Cortex of kidney (tissue), 1 donor: ENCODE measurements around the gene AOPEP.
"Not testable (repeated sequence)": the region's sequence is repeated elsewhere in the genome, so short reads cannot be mapped to it uniquely, and the experiment has no call there.

Source experiments
- DNase-seq: peaks from one replicate; lab custom pipeline; 2025; lab: John Stamatoyannopoulos, UW

The AOPEP gene

DNA sequence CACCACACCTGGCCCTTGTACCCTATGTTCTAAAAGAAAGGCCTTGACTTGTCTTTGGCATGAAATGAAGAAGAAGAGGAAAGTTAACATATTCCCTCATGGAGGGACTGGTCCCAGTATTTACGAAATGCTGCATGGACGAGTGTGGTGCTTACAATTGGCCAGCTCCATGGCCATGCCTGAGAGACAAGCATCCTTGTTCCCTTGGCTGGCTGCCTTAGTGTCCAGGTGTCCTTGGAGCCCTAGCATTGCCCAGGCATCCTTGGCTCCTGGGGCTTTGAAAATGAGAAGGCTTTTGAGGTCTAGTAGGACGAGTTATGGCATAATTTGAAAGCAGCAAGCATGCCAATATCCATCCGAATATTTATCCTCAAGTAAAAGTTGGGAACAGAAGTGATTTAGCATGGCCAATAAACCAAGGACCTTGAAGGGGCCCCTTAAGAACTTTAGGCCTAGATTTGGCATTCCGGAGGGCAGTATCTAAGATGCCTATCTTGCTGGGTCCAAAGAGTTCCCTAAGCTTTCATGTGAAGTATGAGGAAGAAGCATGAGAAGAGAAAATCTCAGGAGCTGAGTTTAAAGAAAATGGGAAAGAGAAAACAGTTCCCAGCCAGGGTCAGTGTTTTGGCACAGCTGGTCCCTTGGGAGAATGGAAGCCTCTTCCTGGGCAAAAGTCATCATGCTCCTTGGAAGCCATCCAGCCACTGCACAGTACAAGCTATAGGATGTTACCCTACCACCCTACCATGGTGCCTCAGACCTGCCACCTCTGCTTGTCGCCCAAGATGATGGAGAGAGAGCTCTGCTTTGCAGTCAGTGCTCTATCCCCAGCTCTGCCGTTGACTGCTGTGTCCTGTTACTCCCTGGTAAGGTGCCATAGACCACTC is 91.0 kb downstream of the AOPEP start:
- DNase-seq = no peak

DNA sequence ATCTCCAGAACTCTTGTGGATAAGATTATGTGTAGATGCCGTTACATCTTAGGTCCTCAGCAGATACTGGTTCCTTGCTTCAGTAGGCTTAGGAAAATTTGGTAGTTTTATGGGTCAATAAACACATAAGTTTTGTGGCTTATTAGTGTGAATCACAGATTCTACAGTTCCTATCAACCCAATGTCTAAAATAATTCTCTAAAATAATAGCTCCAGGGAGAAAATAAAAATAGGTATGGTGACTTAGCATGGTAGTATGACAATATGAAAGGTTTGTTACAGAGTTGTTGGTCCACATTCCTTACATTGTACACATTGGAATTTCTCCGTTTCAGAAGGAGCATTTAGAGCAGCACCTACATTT is 91.7 kb downstream of the AOPEP start:
- DNase-seq = no peak

DNA sequence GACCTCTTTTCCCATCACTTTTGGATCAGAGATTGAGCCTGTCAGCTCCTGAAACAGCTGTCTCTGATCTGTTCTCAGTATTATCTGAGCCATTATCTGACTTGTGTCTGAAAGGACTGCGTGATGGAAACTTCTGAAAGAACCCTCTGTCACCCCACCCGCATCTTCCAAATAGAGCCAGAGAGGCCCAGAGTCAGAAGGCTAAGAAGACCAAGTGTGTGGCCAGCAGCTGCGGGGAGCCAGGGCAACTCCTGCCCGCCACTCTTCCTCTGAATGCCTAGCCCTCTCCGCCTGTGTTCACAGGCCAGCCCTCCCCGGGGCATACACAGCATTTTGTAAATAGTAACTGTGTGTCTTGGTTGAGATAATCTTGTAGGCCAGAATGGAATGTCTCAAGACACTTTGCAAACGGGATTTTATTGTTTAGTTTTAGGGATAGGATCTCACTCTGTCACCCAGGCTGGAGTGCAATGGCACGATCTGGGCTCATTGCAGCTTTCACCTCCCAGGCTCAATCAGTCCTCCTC is 92.7 kb downstream of the AOPEP start:
- DNase-seq = no peak

DNA sequence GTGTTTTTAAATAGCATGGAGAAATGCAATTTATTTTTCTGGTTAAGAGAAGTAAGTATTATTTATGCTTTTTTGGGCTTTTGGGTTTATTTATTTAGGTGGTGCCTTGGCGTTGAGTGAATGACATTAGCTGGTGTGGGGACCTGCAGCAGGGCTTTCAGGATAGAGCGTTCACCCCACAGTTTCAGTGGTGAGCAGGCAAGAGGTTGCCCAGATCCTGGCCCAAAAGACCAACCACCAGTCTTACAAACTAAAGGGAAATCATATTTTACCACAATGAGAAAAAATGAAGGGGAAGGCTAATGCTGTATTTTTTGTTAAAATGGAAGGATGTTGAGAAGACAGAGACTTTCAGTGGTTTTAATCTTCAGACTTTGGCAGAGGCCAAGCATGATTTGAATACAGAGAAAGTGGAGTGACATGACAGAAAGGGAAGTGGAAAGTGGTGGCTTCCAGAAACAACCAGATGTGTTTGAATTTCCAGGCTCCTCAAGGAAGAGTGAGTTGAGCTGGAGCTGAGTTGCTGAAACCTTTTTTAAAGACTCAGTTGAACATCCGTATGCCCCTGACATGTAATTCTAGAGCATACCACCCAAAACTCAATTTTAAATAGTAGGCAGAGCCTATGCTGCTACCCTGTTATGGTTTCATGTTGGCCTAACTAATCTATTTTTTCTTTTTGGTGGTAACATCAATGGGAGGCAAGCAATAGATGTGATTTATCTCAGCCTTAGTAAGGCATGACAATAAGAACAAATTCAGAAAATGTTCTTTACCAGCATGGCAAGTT is 94.8 kb downstream of the AOPEP start:
- DNase-seq = no peak

DNA sequence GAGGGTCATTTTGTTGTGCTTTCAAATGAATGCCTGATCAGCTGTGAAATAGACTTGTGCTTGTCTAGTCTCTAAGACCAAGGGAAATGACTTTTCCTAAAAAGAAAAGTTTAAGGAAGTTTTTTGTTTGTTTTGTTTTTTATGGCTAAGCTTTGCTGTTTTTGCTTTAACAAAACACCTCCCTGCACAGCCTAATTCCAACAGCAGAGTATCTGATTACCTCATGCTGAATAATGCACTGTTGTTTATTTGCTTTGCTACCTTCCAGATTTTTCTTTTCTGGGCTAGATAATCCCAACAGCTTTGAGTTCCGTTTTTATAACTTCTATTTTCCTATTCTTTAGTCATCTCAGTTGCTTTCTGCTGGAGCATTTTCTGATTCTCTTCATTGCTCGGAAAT is 95.8 kb downstream of the AOPEP start:
- DNase-seq = no peak

DNA sequence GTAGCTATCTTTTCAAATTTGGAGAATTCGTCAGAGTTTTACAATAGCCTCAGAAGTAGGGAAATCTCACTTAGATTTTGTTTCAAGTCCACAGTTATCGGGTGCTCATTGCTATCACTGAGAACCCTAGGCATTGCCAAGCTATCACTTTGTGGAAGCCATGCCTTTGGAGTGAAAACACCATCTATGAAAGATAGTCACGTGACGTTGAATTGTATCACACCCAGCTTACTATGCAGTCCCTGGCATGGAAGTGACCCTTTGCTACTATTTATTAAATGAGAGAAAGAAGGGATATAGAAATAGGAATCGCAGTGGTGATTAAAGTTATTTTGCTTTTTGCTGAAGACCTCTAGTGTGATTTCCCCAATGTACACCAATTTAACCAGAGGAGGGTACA is 97.2 kb downstream of the AOPEP start:
- DNase-seq = no peak

DNA sequence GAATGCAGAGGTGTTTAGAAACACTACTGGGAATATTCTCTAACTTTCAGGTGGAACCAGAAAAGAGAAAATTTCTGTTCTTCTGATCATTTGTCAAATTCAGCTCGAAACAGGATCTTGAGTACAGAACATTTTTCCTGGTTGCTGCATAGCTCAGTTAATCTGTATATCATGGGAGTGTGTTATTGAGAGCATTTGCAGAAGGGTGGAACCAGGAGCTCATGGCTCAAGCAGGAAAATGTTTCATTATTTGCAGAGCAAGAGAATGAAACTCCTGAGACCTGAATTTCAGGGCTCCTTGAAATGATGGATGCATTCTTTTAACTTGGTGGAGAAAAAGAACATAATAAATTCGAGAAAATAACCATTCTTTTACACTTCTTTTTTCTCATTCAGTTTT is 97.9 kb downstream of the AOPEP start:
- DNase-seq = no peak

DNA sequence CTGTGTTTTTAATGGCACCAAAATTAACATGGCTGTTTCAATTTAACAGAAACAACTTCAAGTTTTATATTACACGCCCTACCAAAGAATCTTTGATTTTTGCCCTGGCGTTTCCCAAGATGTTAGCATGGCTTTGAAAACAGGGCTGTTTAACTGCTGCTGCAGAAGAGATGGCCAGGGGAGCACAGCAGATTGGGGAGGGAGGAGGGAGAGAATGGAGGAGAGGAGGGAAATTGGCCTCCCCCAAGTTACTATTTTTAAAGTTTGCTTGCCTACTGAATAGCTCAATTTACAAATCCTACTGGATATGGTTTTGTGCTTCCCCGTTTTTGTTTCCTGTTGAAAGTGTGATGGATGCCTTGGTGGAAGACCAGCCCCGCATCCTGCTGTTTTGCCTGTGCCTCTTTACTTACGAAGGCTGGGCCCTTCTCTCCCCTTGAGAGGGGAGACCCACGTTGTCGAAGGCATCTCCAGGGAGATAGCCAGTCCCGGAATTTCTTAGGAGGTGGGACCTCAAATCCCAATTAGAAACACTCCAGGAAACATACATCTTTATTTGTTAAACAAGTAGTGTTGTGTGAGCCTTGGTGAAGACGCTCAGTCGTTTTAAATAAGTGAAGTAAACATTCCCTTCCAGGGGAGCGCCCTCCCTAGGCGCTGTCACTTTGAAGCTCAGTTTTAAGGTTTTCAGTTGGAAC is 98.6 kb downstream of the AOPEP start:
- no peak for DNase-seq

DNA sequence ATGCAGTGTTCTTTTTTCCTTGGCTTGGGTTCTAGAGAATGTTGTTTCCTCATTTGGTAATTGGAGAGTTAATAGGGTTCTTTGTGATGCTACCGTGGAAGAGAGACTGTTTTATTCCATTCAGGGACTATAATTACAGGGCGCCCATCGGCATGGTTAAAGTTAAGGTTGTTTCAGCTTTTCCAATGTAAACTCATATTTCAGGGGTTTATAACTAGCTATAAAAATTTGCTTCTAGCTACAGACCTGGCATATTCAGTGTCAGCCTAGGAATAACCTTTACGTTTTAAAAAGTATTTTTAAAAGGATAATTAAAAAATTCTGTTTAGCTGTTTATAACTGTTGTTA is 99.1 kb downstream of the AOPEP start:
- DNase-seq = no peak

DNA sequence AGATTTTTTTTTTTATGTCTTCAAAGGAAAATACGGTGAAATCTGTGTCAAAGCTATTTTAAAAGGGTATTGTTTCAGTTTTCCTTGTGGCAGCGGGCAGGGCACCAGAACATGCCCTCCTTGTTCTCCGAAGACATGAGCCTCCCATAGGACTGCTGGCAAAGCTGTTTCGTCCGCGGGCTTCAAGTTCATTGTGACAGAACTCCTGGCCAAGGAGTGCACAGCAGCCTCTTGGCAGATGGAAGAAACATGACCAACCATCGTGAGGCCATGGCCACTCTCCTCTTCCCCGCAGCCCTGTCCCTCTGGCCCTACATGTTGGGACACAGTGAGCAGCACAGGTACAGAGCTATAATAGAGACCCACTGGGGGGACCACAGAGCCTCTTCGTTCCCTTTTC is 99.5 kb downstream of the AOPEP start:
- no peak for DNase-seq

DNA sequence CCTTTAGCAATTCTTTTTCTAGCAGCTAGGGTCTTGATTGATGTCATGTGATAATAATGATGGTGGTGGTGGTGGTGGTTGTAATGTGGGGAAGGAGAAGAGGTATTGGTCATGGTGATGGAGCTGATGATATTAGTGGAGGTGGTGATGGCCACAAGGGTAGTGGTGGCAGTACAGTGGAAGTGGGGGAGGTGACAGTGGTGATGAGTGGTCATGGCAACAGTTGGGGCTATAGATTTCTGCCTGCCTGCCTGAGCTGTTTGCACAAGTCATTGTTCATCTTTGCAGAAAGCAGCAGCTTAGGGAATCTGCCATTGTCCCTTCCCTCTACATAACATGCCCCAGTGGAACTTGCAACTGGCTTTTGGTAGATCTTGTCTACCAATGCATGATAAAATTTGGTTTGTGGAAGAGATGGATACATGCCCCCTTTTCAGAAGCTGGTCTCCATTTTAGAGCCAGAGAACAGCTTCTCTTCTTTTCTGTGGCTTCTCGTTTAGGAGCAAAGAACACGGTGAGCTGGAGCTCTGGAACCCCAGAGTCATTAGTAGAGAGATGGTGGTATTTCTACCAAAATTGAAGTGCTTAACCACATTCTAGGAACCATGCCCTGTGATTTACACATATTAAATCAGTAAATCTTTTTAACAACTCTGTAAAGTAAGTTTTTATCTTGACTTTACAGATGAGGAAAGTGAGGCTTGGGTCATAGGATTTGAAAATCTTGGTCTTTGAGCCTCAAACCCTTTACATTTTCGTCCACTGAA is 100.3 kb downstream of the AOPEP start:
- DNase-seq = no peak

DNA sequence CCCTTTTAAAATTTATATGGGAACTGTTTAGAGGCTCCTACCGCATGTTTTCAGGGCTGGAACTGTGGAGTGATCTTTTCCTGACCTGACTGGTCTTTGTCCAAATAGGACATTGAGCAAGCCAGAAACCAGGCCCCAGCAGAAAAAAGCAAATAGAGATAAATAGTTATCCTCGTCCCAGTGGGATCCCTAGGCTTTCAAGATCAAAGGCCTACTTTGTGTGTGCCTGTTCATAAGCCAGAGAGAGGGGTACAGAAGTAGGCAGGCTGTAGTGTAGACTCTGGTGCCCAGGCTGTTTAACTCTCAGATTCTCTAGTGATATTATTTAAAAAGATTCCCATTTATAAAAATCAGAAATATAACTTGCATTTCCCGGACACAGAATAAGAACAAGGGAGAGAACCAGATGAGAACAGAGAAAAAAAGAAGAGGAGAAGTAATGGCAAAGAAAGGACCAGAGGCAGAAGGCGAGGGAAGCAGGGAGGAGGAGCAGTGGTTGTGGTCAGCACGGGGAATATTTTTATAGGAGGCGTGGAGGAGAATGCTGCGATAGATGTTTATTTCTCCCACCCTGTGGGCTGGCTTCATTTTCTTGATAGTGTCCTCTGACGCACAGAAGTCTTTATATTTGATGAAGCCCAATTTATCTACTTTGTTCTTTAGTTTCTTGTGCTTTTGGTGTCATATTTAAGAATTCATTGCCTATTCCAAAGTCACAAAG is 101.2 kb downstream of the AOPEP start:
- no peak for DNase-seq

DNA sequence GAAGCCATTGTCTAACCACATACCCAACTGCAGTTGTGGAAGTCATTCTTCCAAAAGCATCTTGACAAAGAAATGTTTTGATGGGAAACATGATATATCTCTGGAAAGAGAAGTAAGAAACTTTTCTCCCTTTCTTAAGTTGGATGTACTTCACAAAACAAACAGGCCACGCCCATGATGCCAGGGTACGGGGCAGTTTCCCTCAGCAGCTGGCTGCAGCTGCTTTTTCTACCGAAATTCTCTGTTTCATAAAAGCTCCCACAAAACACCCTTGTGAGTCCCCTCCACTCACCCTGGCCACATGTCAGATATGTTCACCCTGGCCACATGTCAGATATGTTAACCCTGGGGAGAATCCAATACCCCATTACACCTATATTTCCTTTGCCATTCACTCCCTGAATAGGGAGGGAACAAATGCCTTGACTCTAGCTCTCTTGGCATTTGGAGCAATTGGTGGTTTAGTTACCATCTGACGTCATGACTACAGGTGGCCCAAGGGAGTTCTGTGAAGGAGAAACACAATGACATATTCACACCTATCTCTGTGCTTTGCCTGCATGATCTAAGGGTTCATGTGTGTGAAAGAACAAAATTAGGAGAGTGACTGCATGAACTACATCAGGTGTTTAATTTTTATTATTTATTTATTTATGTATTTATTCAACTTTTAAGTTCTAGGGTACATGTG is 103.0 kb downstream of the AOPEP start:
- no peak for DNase-seq

DNA sequence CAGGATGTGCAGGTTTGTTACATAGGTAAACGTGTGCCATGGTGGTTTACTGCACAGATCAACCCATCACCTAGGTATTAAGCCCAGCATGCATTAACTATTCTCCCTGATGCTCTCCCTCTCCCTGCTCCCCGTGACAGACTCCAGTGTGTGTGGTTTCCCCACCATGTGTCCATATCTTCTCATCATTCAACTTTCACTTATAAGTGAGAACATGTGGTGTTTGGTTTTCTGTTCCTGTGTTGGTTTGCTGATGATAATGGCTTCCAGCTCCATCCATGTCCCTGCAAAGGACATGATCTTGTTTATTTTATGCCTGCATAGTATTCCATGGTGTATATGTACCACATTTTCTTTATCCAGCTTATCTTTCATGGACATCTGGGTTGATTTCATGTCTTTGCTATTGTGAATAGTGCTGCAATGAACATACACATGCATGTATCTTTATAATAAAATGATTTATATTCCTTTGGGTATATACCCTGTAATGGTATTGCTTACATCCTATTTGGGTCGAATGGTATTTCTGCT is 103.6 kb downstream of the AOPEP start:
- DNase-seq = not testable (repeated sequence)

DNA sequence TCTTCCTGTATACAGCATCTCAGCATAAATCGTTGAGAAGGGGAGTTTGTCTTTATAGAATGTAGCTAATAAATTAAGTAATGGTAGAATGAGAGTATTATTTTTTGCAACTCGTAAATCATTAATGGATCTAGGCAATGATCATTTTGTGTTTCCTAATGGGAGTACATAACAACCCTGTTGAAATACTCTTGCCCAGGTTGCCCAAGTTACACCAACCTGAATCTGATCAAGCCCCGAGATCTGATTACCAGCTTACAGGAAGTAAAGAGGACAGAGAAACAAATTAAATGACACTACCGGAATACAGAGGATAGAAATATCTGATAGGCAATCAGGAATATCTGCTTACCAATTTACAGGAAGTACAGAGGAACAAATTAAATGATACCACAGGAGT is 107.3 kb downstream of the AOPEP start:
- no peak for DNase-seq

DNA sequence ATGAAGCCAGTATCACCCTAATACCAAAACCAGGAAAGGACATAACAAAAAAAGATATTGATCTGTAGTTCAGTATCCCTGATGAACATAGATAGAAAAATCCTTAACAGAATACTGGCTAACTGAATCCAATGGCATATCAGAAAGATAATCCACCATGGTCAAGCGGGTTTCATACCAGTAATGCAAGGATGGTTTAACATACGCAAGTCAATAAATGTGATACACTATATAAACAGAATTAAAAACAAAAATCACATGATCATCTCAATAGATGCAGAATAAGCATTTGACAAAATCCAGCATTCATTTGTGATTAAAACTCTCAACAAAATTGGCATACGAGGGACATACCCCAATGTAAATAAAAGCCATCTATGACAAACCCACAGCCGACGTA is 110.9 kb downstream of the AOPEP start:
- no peak for DNase-seq

DNA sequence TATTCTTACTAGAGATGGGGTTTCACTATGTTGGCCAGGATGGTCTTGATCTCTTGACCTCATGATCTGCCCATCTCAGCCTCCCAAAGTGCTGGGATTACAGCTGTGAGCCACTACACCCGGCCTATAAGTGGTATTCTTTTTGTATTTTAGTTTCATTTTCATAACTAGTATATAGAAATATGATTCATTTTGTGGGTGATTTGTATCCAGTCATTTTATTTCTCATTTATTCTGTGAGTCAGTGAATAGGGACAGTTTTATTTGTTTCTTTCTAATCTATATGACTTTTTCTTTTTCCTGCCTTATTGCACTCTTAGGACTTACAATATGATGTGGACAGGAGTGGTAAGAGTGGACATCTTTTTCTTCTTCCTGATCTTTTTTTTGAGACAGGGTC is 112.9 kb downstream of the AOPEP start:
- no peak for DNase-seq

DNA sequence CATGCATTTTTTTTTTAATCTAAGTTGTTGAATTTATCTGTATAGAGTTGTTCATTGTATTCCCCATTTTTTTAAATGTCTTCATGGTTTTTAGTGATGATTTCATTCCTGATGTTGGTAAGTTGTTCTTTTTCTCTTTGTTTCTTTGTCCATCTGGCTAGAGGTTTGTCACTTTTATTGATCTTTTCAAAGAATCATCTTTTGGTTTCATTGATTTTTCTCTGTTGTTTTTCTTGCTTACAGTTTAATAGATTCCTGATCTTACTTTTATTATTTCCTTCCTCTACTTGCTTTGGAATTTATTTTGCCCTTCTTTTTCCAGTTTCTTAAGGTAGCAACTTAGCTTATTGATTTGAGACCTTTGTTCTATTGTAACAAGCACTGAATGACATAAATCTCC is 114.2 kb downstream of the AOPEP start:
- DNase-seq = no peak

DNA sequence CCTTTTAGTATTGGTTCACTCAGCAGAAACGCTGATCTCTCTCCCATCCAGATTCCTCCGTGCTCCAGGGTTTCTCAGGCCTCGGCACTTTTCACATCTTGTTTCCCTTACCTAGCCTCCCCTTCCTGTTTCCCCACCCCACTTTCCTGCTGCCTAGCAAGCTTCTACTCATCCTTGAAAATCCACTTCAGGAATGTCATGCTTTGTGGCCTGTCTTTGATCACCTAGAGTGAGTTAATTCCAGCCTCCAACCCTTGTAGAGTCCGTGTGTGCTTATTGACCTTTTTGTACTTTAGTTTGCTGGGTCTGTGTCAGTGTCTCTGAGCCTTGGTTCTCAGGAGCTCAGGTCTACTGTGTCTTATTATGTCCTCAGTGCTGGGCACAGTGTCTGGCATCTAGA is 116.6 kb downstream of the AOPEP start:
- DNase-seq = no peak

DNA sequence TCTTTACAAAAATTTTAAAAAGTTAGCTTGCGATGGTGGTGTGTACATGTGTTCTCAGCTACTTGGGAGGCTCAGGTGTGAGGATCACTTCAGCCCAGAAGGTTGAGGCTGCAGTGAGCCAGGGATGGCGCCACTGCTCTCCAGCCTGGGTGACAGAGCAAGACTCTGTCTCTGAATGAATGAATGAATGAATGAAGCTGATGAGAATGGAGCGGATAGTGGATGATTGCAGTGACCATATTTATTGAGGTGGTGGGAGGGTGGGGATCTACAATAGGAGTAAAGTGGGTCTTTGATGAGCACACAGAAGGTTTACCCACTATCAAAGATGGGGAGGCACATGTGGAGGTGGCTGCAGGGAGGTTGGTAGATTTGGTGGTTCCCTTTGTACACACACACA is 120.2 kb downstream of the AOPEP start:
- DNase-seq = no peak
